Esophagus squamous epithelium (tissue), 4 donors: ENCODE measurements around the gene SNTB2.

ENCODE experiments used
- CTCF ChIP-seq, 6 experiments: fragments of 450-650 bp in 4 of 6; fragments of 200-600 bp in 2 of 6; sonication (generic) in 2 of 6; IDR thresholded peaks; one replicate each; pipeline ENCODE4 v1.5.1; 2016 to 2019; ENCODE audit warnings: antibody characterized with exemption in 6 of 6, mild to moderate bottlenecking in 4 of 6, moderate library complexity in 4 of 6
- POLR2A ChIP-seq, 4 donors: fragments of 450-650 bp; IDR thresholded peaks; one replicate each; pipeline ENCODE4 v1.6.1; 2017; ENCODE audit warnings: antibody characterized with exemption in 4 of 4, mild to moderate bottlenecking in 4 of 4, moderate library complexity in 3 of 4

DNA sequence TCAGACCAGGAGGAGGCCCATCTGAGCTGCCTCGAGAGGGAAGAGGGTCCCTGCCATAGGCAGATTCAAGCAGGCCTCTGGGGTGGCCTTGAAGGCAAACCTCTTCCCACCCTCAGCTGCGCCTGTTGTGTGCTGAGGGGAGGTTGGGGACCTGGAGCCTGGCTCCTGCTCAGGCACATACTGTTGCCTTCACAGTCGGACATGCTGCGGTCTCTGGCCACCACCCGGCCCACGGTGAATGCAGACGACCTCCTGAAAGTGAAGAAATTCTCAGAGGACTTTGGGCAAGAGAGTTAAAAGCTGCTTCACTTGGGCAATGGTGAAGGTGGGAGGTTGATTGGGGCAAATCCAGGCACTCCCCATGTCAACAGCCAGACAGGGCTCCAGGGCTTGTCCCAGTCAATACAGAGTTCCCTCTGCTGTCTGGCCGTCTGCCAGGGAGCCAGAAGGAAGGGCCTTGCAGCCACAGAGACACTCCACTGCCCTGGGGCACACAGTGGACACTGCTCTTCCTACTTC is 137.1 kb downstream of the SNTB2 start:
- TF ChIP-seq CTCF (IDR thresholded peaks at IDR 0.05) (no peak), POLR2A (IDR thresholded peaks at IDR 0.05) (no peak)
